Fibroblast of lung (primary cell): Measurements from ENCODE around the gene DNPEP. TPM values are rescaled to one million over a fixed set of nuclear protein-coding genes. Genes with fewer than 3 reads are reported as not detected.

Experiments
- DNase-seq, 2 donors: peaks; one replicate each; pipeline versions ENCODE4 v3.0.0 to v3.0.0-alpha.2; 2010; ENCODE audit warnings: low read depth in 2 of 2
- H2AFZ ChIP-seq: 2 replicates; pipeline ENCODE4 v1.5.1; 2012; ENCODE audit warnings: low read length, control low read depth, inconsistent platforms
- H3K27ac ChIP-seq: 2 replicates; pipeline ENCODE4 v1.5.1; 2011; ENCODE audit warnings: low read length, control low read depth; ENCODE audit not compliant: insufficient read depth
- H3K27me3 ChIP-seq: 2 replicates; pipeline ENCODE4 v1.5.1; 2011; ENCODE audit warnings: mild to moderate bottlenecking, low read length; ENCODE audit not compliant: control insufficient read depth, insufficient read depth
- H3K36me3 ChIP-seq: 2 replicates; pipeline ENCODE4 v1.5.1; 2011; ENCODE audit warnings: low read length; ENCODE audit not compliant: control insufficient read depth, insufficient read depth
- H3K4me1 ChIP-seq: 2 replicates; pipeline ENCODE4 v1.5.1; 2011; ENCODE audit warnings: low read length; ENCODE audit not compliant: control insufficient read depth, insufficient read depth; ENCODE audit errors: extremely low read depth
- H3K4me2 ChIP-seq: 2 replicates; pipeline ENCODE4 v1.5.1; 2011; ENCODE audit warnings: low read length, control low read depth; ENCODE audit not compliant: insufficient read depth; ENCODE audit errors: extremely low read depth
- H3K4me3 ChIP-seq, 4 experiments: fragments of 200-600 bp in 1 of 4; sonication (generic) in 1 of 4; replicated peaks in 1 of 4; 2 replicates each; pipeline ENCODE4 v1.5.1; 2011 to 2016; ENCODE audit warnings: low read length in 4 of 4, low read depth in 3 of 4, mild to moderate bottlenecking in 3 of 4, control low read depth in 2 of 4, inconsistent platforms in 1 of 4, mixed read lengths in 1 of 4; ENCODE audit not compliant: insufficient read depth in 1 of 4; ENCODE audit errors: control extremely low read depth in 1 of 4
- H3K79me2 ChIP-seq: 2 replicates; pipeline ENCODE4 v1.5.1; 2012; ENCODE audit warnings: mild to moderate bottlenecking, low read length, inconsistent platforms; ENCODE audit not compliant: control insufficient read depth, insufficient read depth
- H3K9ac ChIP-seq: 2 replicates; pipeline ENCODE4 v1.5.1; 2011; ENCODE audit warnings: mild to moderate bottlenecking, low read length, control low read depth; ENCODE audit not compliant: insufficient read depth
- H3K9me3 ChIP-seq: 2 replicates; pipeline ENCODE4 v1.5.1; 2012; ENCODE audit warnings: low read depth, low read length; ENCODE audit not compliant: control insufficient read depth, insufficient read depth
- H4K20me1 ChIP-seq: 2 replicates; pipeline ENCODE4 v1.5.1; 2011; ENCODE audit warnings: low read length; ENCODE audit not compliant: control insufficient read depth, insufficient read depth; ENCODE audit errors: extremely low read depth
- EZH2 ChIP-seq: IDR thresholded peaks from 2 replicates; pipeline ENCODE4 v1.5.1; 2012; ENCODE audit warnings: low read length, control low read depth, mild to moderate bottlenecking; ENCODE audit errors: missing control alignments
- polyA plus RNA-seq, 2 donors: library from polyadenylated mRNA; depleted of rRNA in 1 of 2; stranded (reverse) in 1 of 2; unstranded in 1 of 2; fragments of >200 nt; gene quantifications; 2 replicates each; pipeline ENCODE4 v1.2.1, GENCODE V29; 2011 to 2012; ENCODE audit warnings: missing spikeins in 1 of 2
- total RNA-seq: library from RNA; depleted of rRNA; stranded (reverse); fragments of >200 nt; gene quantifications from 2 replicates; pipeline ENCODE4 v1.2.1, GENCODE V29; 2014
- TF ChIP-seq, protein P1 (sequence below), 2 donors: IDR thresholded peaks in 1 of 2; conservative IDR thresholded peaks in 1 of 2; 1 replicate in 1 of 2; 2 replicates in 1 of 2; pipeline ENCODE4 v1.5.1; 2011 to 2012; ENCODE audit warnings: low read length in 2 of 2, control low read depth in 1 of 2, inconsistent platforms in 1 of 2, low read depth in 1 of 2, mild to moderate bottlenecking in 1 of 2

DNPEP gene
- total and polyA plus RNA-seq, 2 donors (not counting 1 experiment from before 2014, with no cell fraction given): 38.2 to 72.5 TPM

DNA sequence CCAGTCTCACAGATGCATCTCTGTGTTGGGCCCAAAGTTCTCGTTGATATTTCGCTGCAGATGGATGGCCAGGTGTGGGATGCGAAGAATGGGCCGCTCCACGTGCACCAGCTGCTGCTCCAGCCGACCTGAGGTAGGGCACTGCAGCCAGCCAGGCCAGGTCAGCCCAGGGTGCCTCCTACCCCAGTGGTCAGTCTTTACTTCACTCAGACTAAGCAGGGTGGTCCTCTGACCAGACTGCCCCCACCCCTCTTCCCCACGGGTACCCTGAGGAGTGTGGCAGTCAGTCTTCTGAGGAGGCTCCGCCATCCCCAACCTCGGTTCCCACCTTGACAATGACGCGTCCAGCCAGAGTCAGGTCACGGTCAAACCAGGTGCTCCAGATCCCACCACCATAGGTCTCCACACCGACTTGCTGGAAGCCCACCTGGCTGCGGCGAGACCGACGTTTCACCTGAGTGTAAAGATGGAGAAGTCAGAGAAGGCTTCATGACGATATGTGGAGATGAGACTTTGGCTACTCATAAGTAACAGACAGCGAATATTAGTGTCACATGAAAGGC, 1.7 kb downstream of the DNPEP start:
- peaks cover 26% of the 10 kb centered on the region for H3K36me3 ChIP-seq
- no peak overlapping the region for H3K9ac ChIP-seq
- no peak for TF ChIP-seq EZH2
- TF ChIP-seq, protein P1, sequence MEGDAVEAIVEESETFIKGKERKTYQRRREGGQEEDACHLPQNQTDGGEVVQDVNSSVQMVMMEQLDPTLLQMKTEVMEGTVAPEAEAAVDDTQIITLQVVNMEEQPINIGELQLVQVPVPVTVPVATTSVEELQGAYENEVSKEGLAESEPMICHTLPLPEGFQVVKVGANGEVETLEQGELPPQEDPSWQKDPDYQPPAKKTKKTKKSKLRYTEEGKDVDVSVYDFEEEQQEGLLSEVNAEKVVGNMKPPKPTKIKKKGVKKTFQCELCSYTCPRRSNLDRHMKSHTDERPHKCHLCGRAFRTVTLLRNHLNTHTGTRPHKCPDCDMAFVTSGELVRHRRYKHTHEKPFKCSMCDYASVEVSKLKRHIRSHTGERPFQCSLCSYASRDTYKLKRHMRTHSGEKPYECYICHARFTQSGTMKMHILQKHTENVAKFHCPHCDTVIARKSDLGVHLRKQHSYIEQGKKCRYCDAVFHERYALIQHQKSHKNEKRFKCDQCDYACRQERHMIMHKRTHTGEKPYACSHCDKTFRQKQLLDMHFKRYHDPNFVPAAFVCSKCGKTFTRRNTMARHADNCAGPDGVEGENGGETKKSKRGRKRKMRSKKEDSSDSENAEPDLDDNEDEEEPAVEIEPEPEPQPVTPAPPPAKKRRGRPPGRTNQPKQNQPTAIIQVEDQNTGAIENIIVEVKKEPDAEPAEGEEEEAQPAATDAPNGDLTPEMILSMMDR (conservative IDR thresholded peaks at IDR 0.05 in 1 of 2, IDR thresholded peaks at IDR 0.05 in 1 of 2; ENCODE audit: low read depth in 1 of 2, low read length in 2 of 2): no peak
- peak overlapping the region; percentile 93 for H3K27ac ChIP-seq
- no peaks in the 10 kb centered on the region for H4K20me1 ChIP-seq
- H3K4me2 ChIP-seq: peak overlapping the region; percentile 94
- H2AFZ ChIP-seq: no peak overlapping the region
- H3K27me3 ChIP-seq: no peaks in the 10 kb centered on the region
- no peaks in the 10 kb centered on the region for H3K9me3 ChIP-seq
- peak overlapping the region in 3 of 4 experiments; percentile 86 to 92 (median 88) for H3K4me3 ChIP-seq
- peaks cover 9% of the 10 kb centered on the region for H3K79me2 ChIP-seq
- DNase-seq: no peak
- H3K4me1 ChIP-seq: peaks cover 13% of the 10 kb centered on the region

DNA sequence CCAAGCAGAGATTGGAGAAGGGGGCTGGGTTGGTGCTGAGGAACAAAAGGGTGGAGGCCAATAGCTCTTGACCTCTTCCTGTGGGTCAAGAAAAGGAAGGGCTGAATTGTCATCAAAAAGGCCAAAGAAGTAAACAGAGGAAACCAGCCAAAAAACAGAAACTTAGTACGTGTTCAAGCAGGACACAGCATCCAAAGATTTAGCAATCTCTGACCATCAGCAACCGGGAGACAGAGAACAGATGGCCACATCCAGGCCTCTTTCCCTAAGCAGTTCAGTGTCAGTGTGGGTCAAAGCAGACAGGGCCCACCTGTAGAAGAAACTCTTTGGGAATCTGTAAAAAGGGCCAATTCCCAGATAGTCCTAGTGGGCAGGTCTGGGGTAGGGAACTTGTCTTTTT, 2.9 kb downstream of the DNPEP start:
- peak in 1 of 2 donors; percentile 80 for DNase-seq
- peaks cover 33% of the 10 kb centered on the region for H3K36me3 ChIP-seq
- no peaks in the 10 kb centered on the region for H3K27me3 ChIP-seq
- no peaks in the 10 kb centered on the region for H3K9me3 ChIP-seq
- no peak overlapping the region for H3K4me3 ChIP-seq
- no peak overlapping the region for H3K9ac ChIP-seq
- H3K27ac ChIP-seq: no peak overlapping the region
- H4K20me1 ChIP-seq: no peaks in the 10 kb centered on the region
- H3K79me2 ChIP-seq: peaks cover 9% of the 10 kb centered on the region
- no peak overlapping the region for H3K4me2 ChIP-seq
- TF ChIP-seq, protein P1 (conservative IDR thresholded peaks at IDR 0.05 in 1 of 2, IDR thresholded peaks at IDR 0.05 in 1 of 2; ENCODE audit: low read depth in 1 of 2, low read length in 2 of 2): no peak
- no peak for TF ChIP-seq EZH2
- no peak overlapping the region for H2AFZ ChIP-seq
- peaks cover 13% of the 10 kb centered on the region for H3K4me1 ChIP-seq

DNA sequence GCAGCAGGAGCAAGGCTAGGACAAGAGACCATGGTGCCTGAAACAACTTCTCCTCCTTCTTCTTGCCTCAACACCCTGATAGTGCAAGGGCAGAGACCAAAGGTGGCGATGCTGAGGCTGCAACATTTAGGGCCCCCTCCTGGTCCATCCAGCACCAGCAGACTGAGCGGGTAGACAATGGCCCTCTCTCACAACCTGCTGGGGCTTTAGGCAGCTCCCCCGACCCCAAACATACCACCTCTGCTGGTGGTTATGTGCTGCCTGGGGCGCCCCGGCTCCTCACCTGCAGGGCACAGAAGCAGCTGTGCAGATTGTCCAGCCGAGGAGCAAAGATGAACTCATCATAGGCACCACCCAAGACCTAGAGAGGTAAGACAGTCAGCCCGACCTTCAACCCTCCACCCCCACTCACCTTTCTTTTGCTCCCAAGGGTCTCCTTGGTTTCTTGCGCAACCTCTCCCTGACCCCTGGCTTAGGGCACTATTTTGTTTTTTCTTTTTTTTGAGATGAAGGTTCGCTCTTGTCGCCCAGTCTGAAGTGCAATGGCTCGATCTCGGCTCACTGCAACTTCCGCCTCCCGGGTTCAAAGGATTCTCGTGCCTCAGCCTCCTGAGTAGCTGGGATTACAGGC, 3.5 kb downstream of the DNPEP start:
- Histone ChIP-seq H3K27me3 (no peaks in the 10 kb centered on the region), H3K4me2 (no peak overlapping the region), H3K4me3 (no peak overlapping the region), H3K27ac (no peak overlapping the region), H3K9me3 (no peaks in the 10 kb centered on the region), H4K20me1 (no peaks in the 10 kb centered on the region), H3K9ac (no peak overlapping the region), H2AFZ (no peak overlapping the region), H3K36me3 (peaks cover 33% of the 10 kb centered on the region), H3K4me1 (peaks cover 13% of the 10 kb centered on the region), H3K79me2 (peaks cover 9% of the 10 kb centered on the region)
- TF ChIP-seq EZH2: no peak
- DNase-seq: no peak
